Nephron progenitor cell (in vitro differentiated cells): ENCODE results near the gene SEL1L.
A peak's percentile ranks its signal among the peaks of the same experiment; 100 is the strongest.
"Not testable (repeated sequence)": the region's sequence is repeated elsewhere in the genome, so short reads cannot be mapped to it uniquely, and the experiment has no call there.

Source experiments
- DNase-seq: peaks from one replicate; pipeline ENCODE4 v3.0.0; 2021
- H3K27ac Mint-ChIP-seq: 2 replicates; pipeline ENCODE4 v1.8.0; 2021; ENCODE audit warnings: mild to moderate bottlenecking, moderate library complexity, mixed read lengths
- H3K27me3 Mint-ChIP-seq: 2 replicates; pipeline ENCODE4 v1.8.0; 2021; ENCODE audit warnings: mild to moderate bottlenecking, low read depth, mixed read lengths; ENCODE audit not compliant: poor library complexity
- H3K36me3 Mint-ChIP-seq: 2 replicates; pipeline ENCODE4 v1.8.0; 2021; ENCODE audit warnings: low read depth, mixed read lengths
- H3K4me1 Mint-ChIP-seq: 2 replicates; pipeline ENCODE4 v1.8.0; 2021; ENCODE audit warnings: mixed read lengths
- H3K4me3 Mint-ChIP-seq: 2 replicates; pipeline ENCODE4 v1.8.0; 2021; ENCODE audit warnings: mild to moderate bottlenecking, moderate library complexity, mixed read lengths
- H3K9me3 Mint-ChIP-seq: 2 replicates; pipeline ENCODE4 v1.8.0; 2021; ENCODE audit warnings: mild to moderate bottlenecking, moderate library complexity, mixed read lengths
- TF ChIP-seq, protein P1 (sequence below): fragments of 200-600 bp; sonication (generic); IDR thresholded peaks from 2 replicates; pipeline ENCODE4 v1.5.0; 2021; ENCODE audit warnings: antibody characterized with exemption

Gene SEL1L

DNA sequence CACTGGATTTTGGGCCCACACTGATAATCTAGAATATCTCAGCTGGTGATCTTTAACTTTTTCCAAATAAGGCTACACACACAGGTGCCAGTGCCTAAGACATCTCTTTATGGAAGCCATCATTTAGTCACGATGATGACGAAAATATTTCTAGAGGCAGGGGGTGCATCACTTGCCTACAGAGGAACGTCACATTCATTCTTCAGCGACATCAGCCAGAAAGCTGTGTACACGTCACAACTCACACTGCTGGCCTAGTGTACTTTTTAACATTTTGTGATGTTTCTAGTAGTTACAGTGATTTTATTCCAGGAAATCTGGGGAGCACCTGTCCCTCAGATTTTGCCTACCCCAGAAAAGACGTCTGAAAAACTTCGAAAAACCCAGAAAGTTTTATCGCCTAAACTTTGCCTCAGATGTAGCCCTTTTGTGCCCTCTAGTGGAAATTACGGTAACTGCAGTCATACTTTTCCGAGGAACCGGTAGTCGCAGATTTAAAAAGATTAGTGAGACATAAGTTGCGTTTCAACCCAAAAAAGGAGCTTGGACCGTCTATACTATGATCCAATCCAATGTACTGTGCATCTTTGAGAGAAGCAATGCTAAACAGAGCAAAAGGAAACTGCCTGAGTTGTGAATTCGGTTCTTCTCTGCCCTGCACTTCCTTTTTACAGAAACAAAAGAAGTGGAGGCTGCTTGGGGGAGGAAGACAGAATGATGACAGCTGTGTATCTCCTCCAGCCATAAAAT is 69.2 kb downstream of the SEL1L start:
- peaks cover 7% of the 10 kb centered on the region for H3K4me1 Mint-ChIP-seq
- TF ChIP-seq, protein P1, sequence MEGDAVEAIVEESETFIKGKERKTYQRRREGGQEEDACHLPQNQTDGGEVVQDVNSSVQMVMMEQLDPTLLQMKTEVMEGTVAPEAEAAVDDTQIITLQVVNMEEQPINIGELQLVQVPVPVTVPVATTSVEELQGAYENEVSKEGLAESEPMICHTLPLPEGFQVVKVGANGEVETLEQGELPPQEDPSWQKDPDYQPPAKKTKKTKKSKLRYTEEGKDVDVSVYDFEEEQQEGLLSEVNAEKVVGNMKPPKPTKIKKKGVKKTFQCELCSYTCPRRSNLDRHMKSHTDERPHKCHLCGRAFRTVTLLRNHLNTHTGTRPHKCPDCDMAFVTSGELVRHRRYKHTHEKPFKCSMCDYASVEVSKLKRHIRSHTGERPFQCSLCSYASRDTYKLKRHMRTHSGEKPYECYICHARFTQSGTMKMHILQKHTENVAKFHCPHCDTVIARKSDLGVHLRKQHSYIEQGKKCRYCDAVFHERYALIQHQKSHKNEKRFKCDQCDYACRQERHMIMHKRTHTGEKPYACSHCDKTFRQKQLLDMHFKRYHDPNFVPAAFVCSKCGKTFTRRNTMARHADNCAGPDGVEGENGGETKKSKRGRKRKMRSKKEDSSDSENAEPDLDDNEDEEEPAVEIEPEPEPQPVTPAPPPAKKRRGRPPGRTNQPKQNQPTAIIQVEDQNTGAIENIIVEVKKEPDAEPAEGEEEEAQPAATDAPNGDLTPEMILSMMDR: peak; percentile 84
- no peaks in the 10 kb centered on the region for H3K27me3 Mint-ChIP-seq
- H3K4me3 Mint-ChIP-seq: peak overlapping the region; percentile 75
- no peaks in the 10 kb centered on the region for H3K36me3 Mint-ChIP-seq
- DNase-seq: peak; percentile 63
- H3K9me3 Mint-ChIP-seq: peaks cover 8% of the 10 kb centered on the region
- H3K27ac Mint-ChIP-seq: no peak overlapping the region

GRCh38 chr14:81462356-81462755 is 71.3 kb downstream of the SEL1L start:
- not testable (repeated sequence) for H3K27ac Mint-ChIP-seq, H3K27me3 Mint-ChIP-seq, DNase-seq, H3K36me3 Mint-ChIP-seq, H3K4me3 Mint-ChIP-seq, H3K9me3 Mint-ChIP-seq
- peaks cover 10% of the 10 kb centered on the region for H3K4me1 Mint-ChIP-seq

DNA sequence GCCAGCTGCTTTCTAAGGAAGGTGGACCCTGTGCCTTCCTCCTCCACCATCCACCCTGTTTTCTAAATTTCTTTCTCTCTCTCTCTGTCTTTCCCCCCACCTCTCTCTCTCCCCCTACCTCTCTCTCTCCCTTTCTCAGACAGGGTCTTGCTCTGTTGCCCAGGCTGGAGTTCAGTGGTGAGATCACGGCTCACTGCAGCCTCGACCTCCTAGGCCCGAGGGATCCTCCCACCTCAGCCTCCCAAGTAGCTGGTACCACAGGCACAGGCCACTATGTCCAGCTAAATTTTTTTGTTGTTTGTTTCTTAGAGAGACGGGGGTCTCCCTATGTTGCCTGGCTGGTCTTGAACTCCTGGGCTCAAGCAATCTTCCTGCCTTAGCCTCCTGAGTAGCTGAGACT is 73.7 kb downstream of the SEL1L start:
- Mint-ChIP-seq H3K27ac (peak overlapping the region; percentile 39), H3K4me1 (peaks cover 10% of the 10 kb centered on the region)

GRCh38 chr14:81458352-81458751 is 75.3 kb downstream of the SEL1L start:
- peaks cover 4% of the 10 kb centered on the region for H3K27me3 Mint-ChIP-seq
- TF ChIP-seq, protein P1: no peak
- H3K27ac Mint-ChIP-seq: no peak overlapping the region
- no peak for DNase-seq
- H3K36me3 Mint-ChIP-seq: no peaks in the 10 kb centered on the region
- peaks cover 3% of the 10 kb centered on the region for H3K9me3 Mint-ChIP-seq
- H3K4me3 Mint-ChIP-seq: no peak overlapping the region
- H3K4me1 Mint-ChIP-seq: peaks cover 5% of the 10 kb centered on the region

More for the DNA sequence above, 73.7 kb downstream of the SEL1L start:
- no peak for DNase-seq
- H3K9me3 Mint-ChIP-seq: peaks cover 8% of the 10 kb centered on the region
- no peaks in the 10 kb centered on the region for H3K27me3 Mint-ChIP-seq
- no peaks in the 10 kb centered on the region for H3K36me3 Mint-ChIP-seq
- no peak overlapping the region for H3K4me3 Mint-ChIP-seq
- TF ChIP-seq, protein P1: no peak

DNA sequence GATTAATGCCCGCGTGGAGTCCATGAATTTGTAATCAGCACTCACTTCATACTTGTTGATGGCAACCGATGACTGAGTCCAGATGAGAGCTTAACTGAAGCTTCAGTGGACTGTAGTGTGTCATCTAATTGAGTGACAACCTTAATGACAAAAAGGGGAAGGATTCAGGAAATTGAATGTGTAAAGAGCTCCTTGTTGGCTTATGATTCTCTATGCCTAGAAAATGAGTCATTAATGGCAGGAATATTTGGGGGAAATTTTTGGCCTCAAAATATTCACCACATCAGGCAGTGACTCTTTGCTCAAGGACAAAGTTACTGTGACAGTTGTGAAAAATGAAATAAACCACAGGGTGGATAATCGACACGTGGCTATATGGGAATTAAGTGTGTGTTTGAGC is 78.3 kb downstream of the SEL1L start:
- Mint-ChIP-seq H3K4me1 (peaks cover 17% of the 10 kb centered on the region), H3K27ac (no peak overlapping the region), H3K9me3 (no peaks in the 10 kb centered on the region), H3K4me3 (no peak overlapping the region), H3K36me3 (no peaks in the 10 kb centered on the region), H3K27me3 (peaks cover 4% of the 10 kb centered on the region)
- no peak for DNase-seq
- TF ChIP-seq, protein P1: no peak

- Mint-ChIP-seq H3K9me3 (no peaks in the 10 kb centered on the region), H3K4me1 (peaks cover 24% of the 10 kb centered on the region), H3K27ac (no peak overlapping the region), H3K36me3 (no peaks in the 10 kb centered on the region), H3K4me3 (no peak overlapping the region), H3K27me3 (peaks cover 4% of the 10 kb centered on the region)
- no peak for DNase-seq
- TF ChIP-seq, protein P1: no peak
Measured at GRCh38 chr14:81454572-81455218, 79.0 kb downstream of the SEL1L start.
